ENCODE results near the gene MYL12A. TPM values are rescaled to one million over a fixed set of nuclear protein-coding genes. Genes with fewer than 3 reads are reported as not detected.

Gene MYL12A
- total and polyA plus RNA-seq, 2 of the 13 experiments (the other 11 are each of a cell fraction or from before 2014, with no cell fraction given): 261 to 277 TPM

DNA sequence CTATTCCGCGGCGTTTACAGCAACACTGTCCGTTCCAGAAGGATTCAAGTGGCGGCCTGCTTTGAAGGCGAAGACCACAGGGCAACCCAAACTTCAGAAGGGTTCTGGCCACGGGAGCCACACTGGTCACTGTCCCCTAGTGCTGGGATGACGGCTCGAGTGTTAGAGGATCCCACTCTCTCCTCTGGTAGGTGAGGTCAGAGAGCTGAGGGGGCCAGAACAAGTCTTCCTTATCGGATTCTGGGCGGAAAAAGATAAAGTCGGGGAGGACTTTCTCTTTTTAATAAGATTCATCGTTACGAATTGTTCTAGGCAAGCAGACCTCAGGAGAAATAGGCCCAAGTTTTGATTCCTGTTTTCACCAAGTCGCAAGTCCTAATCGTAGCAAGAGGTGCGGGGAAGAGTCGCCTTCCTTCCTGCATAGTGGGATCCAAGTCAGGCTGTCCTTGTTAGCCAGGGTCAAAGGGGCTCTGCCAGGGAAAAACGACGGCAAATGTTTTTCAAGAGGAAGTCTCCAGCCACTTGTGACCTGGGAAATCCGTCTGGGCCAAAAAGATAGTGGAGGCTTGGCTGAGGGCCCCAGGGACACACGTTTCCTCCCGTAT, 864 bp upstream of the MYL12A start (continued):
- TF ChIP-seq POLR2AphosphoS5 (IDR thresholded peaks at IDR 0.05; ENCODE audit: low read depth, low read length) (peak; percentile 58; the same call in 1 of the 2 replicates), ZFP36 (IDR thresholded peaks at IDR 0.05; ENCODE audit: borderline replicate concordance, low read depth, low read length, partially characterized antibody) (no peak), GTF2F1 (IDR thresholded peaks at IDR 0.05; ENCODE audit: low read length) (no peak), FOXO4 (CRISPR knock-in tag; conservative IDR thresholded peaks at IDR 0.05) (no peak), HCFC1 (IDR thresholded peaks at IDR 0.05; ENCODE audit: low read depth, low read length) (no peak), MBD4 (IDR thresholded peaks at IDR 0.05; ENCODE audit: borderline replicate concordance, low read length) (no peak), ZNF318 (CRISPR knock-in tag; IDR thresholded peaks at IDR 0.05) (no peak), HINFP (CRISPR knock-in tag; IDR thresholded peaks at IDR 0.05; ENCODE audit: low read depth) (0 out of 2 replicates have a peak, but pooled peaks have one; percentile 7), STAG1 (CRISPR knock-in tag; IDR thresholded peaks at IDR 0.05) (no peak), ZNF296 (CRISPR knock-in tag; conservative IDR thresholded peaks at IDR 0.05) (no peak), IRF2 (CRISPR knock-in tag; IDR thresholded peaks at IDR 0.05) (no peak)
- TF ChIP-seq, protein P1, sequence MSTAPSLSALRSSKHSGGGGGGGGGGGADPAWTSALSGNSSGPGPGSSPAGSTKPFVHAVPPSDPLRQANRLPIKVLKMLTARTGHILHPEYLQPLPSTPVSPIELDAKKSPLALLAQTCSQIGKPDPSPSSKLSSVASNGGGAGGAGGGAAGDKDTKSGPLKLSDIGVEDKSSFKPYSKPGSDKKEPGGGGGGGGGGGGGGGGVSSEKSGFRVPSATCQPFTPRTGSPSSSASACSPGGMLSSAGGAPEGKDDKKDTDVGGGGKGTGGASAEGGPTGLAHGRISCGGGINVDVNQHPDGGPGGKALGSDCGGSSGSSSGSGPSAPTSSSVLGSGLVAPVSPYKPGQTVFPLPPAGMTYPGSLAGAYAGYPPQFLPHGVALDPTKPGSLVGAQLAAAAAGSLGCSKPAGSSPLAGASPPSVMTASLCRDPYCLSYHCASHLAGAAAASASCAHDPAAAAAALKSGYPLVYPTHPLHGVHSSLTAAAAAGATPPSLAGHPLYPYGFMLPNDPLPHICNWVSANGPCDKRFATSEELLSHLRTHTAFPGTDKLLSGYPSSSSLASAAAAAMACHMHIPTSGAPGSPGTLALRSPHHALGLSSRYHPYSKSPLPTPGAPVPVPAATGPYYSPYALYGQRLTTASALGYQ (CRISPR knock-in tag; IDR thresholded peaks at IDR 0.05): no peak
